Progenitor cell of endocrine pancreas (in vitro differentiated cells): ENCODE data around the gene CLINT1. TPM values are rescaled to one million over a fixed set of nuclear protein-coding genes. Genes with fewer than 3 reads are reported as not detected.

Source experiments
- DNase-seq: peaks from one replicate; pipeline ENCODE4 v3.0.0; 2021; ENCODE audit warnings: low spot score; ENCODE audit not compliant: unreplicated experiment
- H3K27ac Mint-ChIP-seq: 2 replicates; pipeline ENCODE4 v1.8.0; 2021; ENCODE audit warnings: mild to moderate bottlenecking, moderate library complexity, mixed read lengths
- H3K27me3 Mint-ChIP-seq: 2 replicates; pipeline ENCODE4 v1.8.0; 2021; ENCODE audit warnings: mixed read lengths
- H3K36me3 Mint-ChIP-seq: 2 replicates; pipeline ENCODE4 v1.8.0; 2022; ENCODE audit warnings: mixed read lengths; ENCODE audit not compliant: insufficient read depth
- H3K4me1 Mint-ChIP-seq: 2 replicates; pipeline ENCODE4 v1.8.0; 2021; ENCODE audit warnings: low read depth, mixed read lengths
- H3K4me3 Mint-ChIP-seq: 2 replicates; pipeline ENCODE4 v1.8.0; 2021; ENCODE audit warnings: low read depth, mild to moderate bottlenecking, moderate library complexity, mixed read lengths
- H3K9me3 Mint-ChIP-seq: 2 replicates; pipeline ENCODE4 v1.8.0; 2021; ENCODE audit warnings: low read depth, mixed read lengths
- total RNA-seq: library from RNA; stranded (reverse); gene quantifications from 2 replicates; pipeline ENCODE4 v1.2.1, GENCODE V29; 2021
- TF ChIP-seq, protein P1 (sequence below): fragments of 200-600 bp; sonication (generic); IDR thresholded peaks from one replicate; pipeline ENCODE4 v1.5.0; 2021; ENCODE audit warnings: antibody characterized with exemption, mild to moderate bottlenecking; ENCODE audit not compliant: unreplicated experiment

The CLINT1 gene
- total RNA-seq, 1 donor from 2014 or later: 82.3 TPM

DNA sequence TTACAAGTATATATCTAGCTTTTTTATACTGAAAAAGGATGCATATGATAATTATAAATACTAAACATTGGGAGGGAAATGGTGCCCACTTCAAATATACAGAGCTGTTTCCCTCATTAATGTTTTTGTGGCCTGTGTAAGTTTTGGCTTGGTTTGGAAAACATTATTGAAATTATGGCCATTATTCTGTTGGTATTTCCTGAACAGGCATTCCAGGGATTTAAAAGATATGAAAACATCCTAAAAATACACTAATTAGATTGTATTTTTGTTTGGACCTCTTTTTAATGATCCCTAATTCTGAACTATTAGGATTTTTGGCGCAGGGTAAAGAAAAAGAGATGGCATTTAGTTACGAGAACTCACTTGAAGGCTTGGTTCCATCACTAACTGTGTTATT lies 50.9 kb downstream of the CLINT1 start:
- H3K4me3 Mint-ChIP-seq: no peak overlapping the region
- DNase-seq: no peak
- H3K4me1 Mint-ChIP-seq: no peaks in the 10 kb centered on the region
- TF ChIP-seq, protein P1, sequence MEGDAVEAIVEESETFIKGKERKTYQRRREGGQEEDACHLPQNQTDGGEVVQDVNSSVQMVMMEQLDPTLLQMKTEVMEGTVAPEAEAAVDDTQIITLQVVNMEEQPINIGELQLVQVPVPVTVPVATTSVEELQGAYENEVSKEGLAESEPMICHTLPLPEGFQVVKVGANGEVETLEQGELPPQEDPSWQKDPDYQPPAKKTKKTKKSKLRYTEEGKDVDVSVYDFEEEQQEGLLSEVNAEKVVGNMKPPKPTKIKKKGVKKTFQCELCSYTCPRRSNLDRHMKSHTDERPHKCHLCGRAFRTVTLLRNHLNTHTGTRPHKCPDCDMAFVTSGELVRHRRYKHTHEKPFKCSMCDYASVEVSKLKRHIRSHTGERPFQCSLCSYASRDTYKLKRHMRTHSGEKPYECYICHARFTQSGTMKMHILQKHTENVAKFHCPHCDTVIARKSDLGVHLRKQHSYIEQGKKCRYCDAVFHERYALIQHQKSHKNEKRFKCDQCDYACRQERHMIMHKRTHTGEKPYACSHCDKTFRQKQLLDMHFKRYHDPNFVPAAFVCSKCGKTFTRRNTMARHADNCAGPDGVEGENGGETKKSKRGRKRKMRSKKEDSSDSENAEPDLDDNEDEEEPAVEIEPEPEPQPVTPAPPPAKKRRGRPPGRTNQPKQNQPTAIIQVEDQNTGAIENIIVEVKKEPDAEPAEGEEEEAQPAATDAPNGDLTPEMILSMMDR: no peak
- H3K36me3 Mint-ChIP-seq: peaks cover 25% of the 10 kb centered on the region
- H3K9me3 Mint-ChIP-seq: no peaks in the 10 kb centered on the region
- no peaks in the 10 kb centered on the region for H3K27me3 Mint-ChIP-seq
- no peak overlapping the region for H3K27ac Mint-ChIP-seq

DNA sequence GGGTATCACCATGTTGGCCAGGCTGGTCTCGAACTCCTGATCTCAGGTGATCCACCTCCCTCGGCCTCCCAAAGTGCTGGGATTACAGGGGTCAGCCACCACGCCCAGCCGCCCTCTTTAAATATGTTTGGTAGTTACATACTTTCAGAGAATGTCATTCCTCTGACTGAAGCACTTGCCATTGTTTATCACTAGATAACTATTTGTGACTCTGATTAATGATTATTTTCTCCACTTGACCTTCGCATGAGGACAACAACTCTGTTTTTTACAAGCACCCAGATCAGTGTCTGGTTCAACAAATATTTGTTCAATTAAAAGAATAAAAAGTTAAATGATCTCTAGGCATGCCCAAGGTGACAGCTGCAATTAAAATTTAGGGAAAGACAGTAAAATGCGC lies 56.2 kb downstream of the CLINT1 start:
- H3K4me1 Mint-ChIP-seq: peaks cover 2% of the 10 kb centered on the region
- TF ChIP-seq, protein P1: no peak
- no peak for DNase-seq
- H3K4me3 Mint-ChIP-seq: no peak overlapping the region
- H3K27ac Mint-ChIP-seq: no peak overlapping the region
- H3K9me3 Mint-ChIP-seq: no peaks in the 10 kb centered on the region
- peaks cover 29% of the 10 kb centered on the region for H3K36me3 Mint-ChIP-seq
- no peaks in the 10 kb centered on the region for H3K27me3 Mint-ChIP-seq

DNA sequence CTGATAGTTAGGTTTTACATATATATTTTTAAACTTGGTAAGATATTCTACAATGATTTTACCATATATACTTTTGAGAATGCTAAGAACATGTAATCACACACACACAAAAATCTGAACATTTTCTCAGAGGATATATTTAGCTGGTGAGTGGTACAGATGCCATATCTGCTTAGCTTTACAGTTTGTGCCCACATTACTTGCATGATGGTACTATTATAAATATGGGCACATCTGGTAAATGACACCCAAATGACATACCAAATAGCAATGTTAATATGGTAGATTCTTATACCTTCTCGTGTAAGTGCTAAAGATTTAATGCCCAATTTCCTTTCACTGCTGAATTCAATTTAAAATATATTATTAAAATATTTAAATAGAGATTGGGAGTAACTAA lies 58.8 kb downstream of the CLINT1 start:
- DNase-seq: no peak
- Mint-ChIP-seq H3K36me3 (peaks cover 23% of the 10 kb centered on the region), H3K4me1 (peaks cover 2% of the 10 kb centered on the region), H3K4me3 (no peak overlapping the region), H3K27ac (no peak overlapping the region), H3K27me3 (no peaks in the 10 kb centered on the region), H3K9me3 (no peaks in the 10 kb centered on the region)
- TF ChIP-seq, protein P1: no peak

DNA sequence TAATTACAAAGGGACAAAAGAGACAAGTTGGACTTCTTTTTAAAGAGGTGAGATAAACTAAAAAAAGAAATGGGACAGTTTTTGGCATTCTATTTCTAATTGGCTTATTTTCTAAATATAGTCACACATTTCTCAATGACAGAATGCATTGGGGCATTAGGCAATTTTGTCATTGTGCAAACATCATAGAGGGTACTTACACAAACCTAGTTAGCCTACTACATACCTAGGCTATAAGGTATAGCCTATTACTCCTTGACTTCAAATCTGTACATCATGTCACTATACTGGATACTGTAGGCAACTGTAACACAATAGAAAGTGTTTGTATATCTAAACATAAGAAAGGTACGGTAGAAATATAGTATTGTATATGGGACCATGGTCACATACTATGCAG lies 59.4 kb downstream of the CLINT1 start:
- Mint-ChIP-seq H3K4me1 (peaks cover 2% of the 10 kb centered on the region), H3K4me3 (no peak overlapping the region), H3K27ac (no peak overlapping the region), H3K36me3 (peaks cover 22% of the 10 kb centered on the region), H3K27me3 (no peaks in the 10 kb centered on the region), H3K9me3 (no peaks in the 10 kb centered on the region)
- no peak for DNase-seq
- TF ChIP-seq, protein P1: no peak

DNA sequence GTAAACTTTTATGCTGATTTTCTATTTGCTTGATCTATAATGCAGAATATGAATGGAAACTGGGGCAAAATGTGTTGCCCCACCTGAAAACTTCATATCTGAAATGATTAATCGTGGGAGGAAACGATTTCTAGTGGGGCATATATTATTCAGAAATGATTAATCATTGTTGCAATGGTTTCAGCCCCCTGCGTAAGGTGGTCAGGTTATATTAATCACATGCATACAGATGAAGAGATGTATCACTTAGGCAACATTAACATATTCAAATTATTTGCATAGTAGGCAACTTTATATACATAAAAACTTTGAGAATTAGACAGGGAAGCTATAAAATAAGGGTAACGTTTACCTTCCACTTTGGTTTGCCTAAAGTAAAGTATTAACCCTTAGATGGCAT lies 65.6 kb downstream of the CLINT1 start:
- TF ChIP-seq, protein P1: no peak
- Mint-ChIP-seq H3K4me1 (peaks cover 3% of the 10 kb centered on the region), H3K36me3 (peaks cover 28% of the 10 kb centered on the region)

More for the DNA sequence above, 65.6 kb downstream of the CLINT1 start:
- Mint-ChIP-seq H3K9me3 (no peaks in the 10 kb centered on the region), H3K4me3 (no peak overlapping the region), H3K27me3 (no peaks in the 10 kb centered on the region), H3K27ac (no peak overlapping the region)
- DNase-seq: no peak
